MM.1S (cell line): ENCODE measurements around the gene LOC128125822.

ENCODE experiments used
- DNase-seq: peaks from one replicate; pipeline ENCODE4 v3.0.0-alpha.2; 2015
- H2AFZ ChIP-seq: fragments of 300-600 bp; sonication (generic); 2 replicates; pipeline ENCODE4 v1.6.0; 2016; ENCODE audit warnings: antibody characterized with exemption, low read length
- H3F3A ChIP-seq: fragments of 300-600 bp; sonication (generic); 2 replicates; pipeline ENCODE4 v1.6.1; 2016; ENCODE audit warnings: mild to moderate bottlenecking, antibody characterized with exemption, low read length, moderate library complexity, mixed read lengths; ENCODE audit not compliant: insufficient read depth
- H3K27ac ChIP-seq: fragments of 300-600 bp; sonication (generic); 2 replicates; pipeline ENCODE4 v1.5.1; 2016; ENCODE audit warnings: mild to moderate bottlenecking, low read length
- H3K27me3 ChIP-seq: fragments of 300-600 bp; sonication (generic); replicated peaks from 2 replicates; pipeline ENCODE4 v1.6.0; 2016; ENCODE audit warnings: low read length; ENCODE audit not compliant: insufficient read depth
- H3K36me3 ChIP-seq: fragments of 300-600 bp; sonication (generic); replicated peaks from 2 replicates; pipeline ENCODE4 v1.6.1; 2016; ENCODE audit warnings: mild to moderate bottlenecking, low read length, mixed read lengths; ENCODE audit not compliant: insufficient read depth
- H3K4me1 ChIP-seq: fragments of 300-600 bp; sonication (generic); 2 replicates; pipeline ENCODE4 v1.6.1; 2016; ENCODE audit warnings: low read length, mixed read lengths
- H3K4me2 ChIP-seq: fragments of 300-600 bp; sonication (generic); 2 replicates; pipeline ENCODE4 v1.6.0; 2016; ENCODE audit warnings: low read depth, low read length
- H3K4me3 ChIP-seq: fragments of 300-600 bp; sonication (generic); 2 replicates; pipeline ENCODE4 v1.5.1; 2016; ENCODE audit warnings: low read length, mixed read lengths
- H3K79me2 ChIP-seq: fragments of 300-600 bp; sonication (generic); 2 replicates; pipeline ENCODE4 v1.6.1; 2016; ENCODE audit warnings: mixed run types, low read length, mixed read lengths
- H3K9ac ChIP-seq: fragments of 300-600 bp; sonication (generic); 2 replicates; pipeline ENCODE4 v1.6.1; 2016; ENCODE audit warnings: low read length, mixed read lengths
- H3K9me2 ChIP-seq: fragments of 300-600 bp; sonication (generic); replicated peaks from 2 replicates; pipeline ENCODE4 v1.6.1; 2016; ENCODE audit warnings: mild to moderate bottlenecking, low read length, mixed read lengths; ENCODE audit not compliant: insufficient read depth
- H3K9me3 ChIP-seq: fragments of 300-600 bp; sonication (generic); replicated peaks from 2 replicates; pipeline ENCODE4 v1.6.1; 2016; ENCODE audit warnings: mild to moderate bottlenecking, low read length, mixed read lengths; ENCODE audit not compliant: insufficient read depth
- H4K20me1 ChIP-seq: fragments of 300-600 bp; sonication (generic); 2 replicates; pipeline ENCODE4 v1.6.1; 2016; ENCODE audit warnings: mild to moderate bottlenecking, low read length, moderate library complexity, mixed read lengths; ENCODE audit not compliant: insufficient read depth
- CTCF ChIP-seq: fragments of 300-600 bp; sonication (generic); IDR thresholded peaks from 2 replicates; pipeline ENCODE4 v1.5.1; 2016; ENCODE audit warnings: antibody characterized with exemption, low read length, mixed read lengths
- EZH2 ChIP-seq: fragments of 300-600 bp; sonication (generic); optimal IDR thresholded peaks from 2 replicates; pipeline ENCODE3; 2017; ENCODE audit warnings: low read depth, mild to moderate bottlenecking, antibody characterized with exemption, low read length, mixed read lengths
- EZH2phosphoT487 ChIP-seq: fragments of 300-600 bp; sonication (generic); IDR thresholded peaks from 2 replicates; pipeline ENCODE4 v1.6.1; 2018; ENCODE audit warnings: antibody characterized with exemption, low read length

The LOC128125822 gene

GRCh38 chr6:63526931-63527330 lies 45.3 kb upstream of the LOC128125822 start:
- H3K4me2 ChIP-seq = no peak overlapping the region
- TF ChIP-seq EZH2phosphoT487 (no peak), EZH2 (no peak), CTCF (no peak)
- H4K20me1 ChIP-seq = no peaks in the 10 kb centered on the region
- no peak overlapping the region for H3K27ac ChIP-seq
- H3K79me2 ChIP-seq = no peaks in the 10 kb centered on the region
- no peak overlapping the region for H3K9ac ChIP-seq
- no peaks in the 10 kb centered on the region for H3K9me3 ChIP-seq
- no peaks in the 10 kb centered on the region for H3K4me1 ChIP-seq
- no peak overlapping the region for H2AFZ ChIP-seq
- no peaks in the 10 kb centered on the region for H3F3A ChIP-seq
- no peaks in the 10 kb centered on the region for H3K9me2 ChIP-seq
- no peak overlapping the region for H3K4me3 ChIP-seq
- no peak for DNase-seq
- no peaks in the 10 kb centered on the region for H3K36me3 ChIP-seq
- H3K27me3 ChIP-seq = no peaks in the 10 kb centered on the region

GRCh38 chr6:63527658-63528514 lies 44.4 kb upstream of the LOC128125822 start:
- no peaks in the 10 kb centered on the region for H3K4me1 ChIP-seq
- no peak for DNase-seq
- H3K27ac ChIP-seq = no peak overlapping the region
- H3K4me3 ChIP-seq = no peak overlapping the region
- TF ChIP-seq EZH2phosphoT487 = no peak
- no peak for TF ChIP-seq EZH2
- no peak for TF ChIP-seq CTCF
- H3F3A ChIP-seq = no peaks in the 10 kb centered on the region
- no peaks in the 10 kb centered on the region for H3K9me3 ChIP-seq
- H3K27me3 ChIP-seq = no peaks in the 10 kb centered on the region
- no peaks in the 10 kb centered on the region for H3K36me3 ChIP-seq
- H3K4me2 ChIP-seq = no peak overlapping the region
- H3K79me2 ChIP-seq = no peaks in the 10 kb centered on the region
- H2AFZ ChIP-seq = no peak overlapping the region
- H3K9ac ChIP-seq = no peak overlapping the region
- H4K20me1 ChIP-seq = no peaks in the 10 kb centered on the region
- H3K9me2 ChIP-seq = no peaks in the 10 kb centered on the region

- H3K79me2 ChIP-seq = no peaks in the 10 kb centered on the region
- H3K9me3 ChIP-seq = no peaks in the 10 kb centered on the region
- no peaks in the 10 kb centered on the region for H4K20me1 ChIP-seq
- no peak overlapping the region for H3K9ac ChIP-seq
- no peaks in the 10 kb centered on the region for H3F3A ChIP-seq
- no peak for TF ChIP-seq EZH2phosphoT487
- H3K27ac ChIP-seq = no peak overlapping the region
- no peaks in the 10 kb centered on the region for H3K4me1 ChIP-seq
- H3K36me3 ChIP-seq = no peaks in the 10 kb centered on the region
- H2AFZ ChIP-seq = no peak overlapping the region
- H3K4me3 ChIP-seq = no peak overlapping the region
- H3K4me2 ChIP-seq = no peak overlapping the region
- no peak for DNase-seq
- no peaks in the 10 kb centered on the region for H3K9me2 ChIP-seq
- H3K27me3 ChIP-seq = no peaks in the 10 kb centered on the region
Measured at GRCh38 chr6:63529498-63529897, 42.8 kb upstream of the LOC128125822 start.

GRCh38 chr6:63530182-63530581 lies 42.1 kb upstream of the LOC128125822 start:
- Histone ChIP-seq H3F3A (no peaks in the 10 kb centered on the region), H3K27ac (no peak overlapping the region), H2AFZ (no peak overlapping the region), H3K9me3 (no peaks in the 10 kb centered on the region), H3K4me2 (no peak overlapping the region), H3K4me1 (no peaks in the 10 kb centered on the region), H3K79me2 (no peaks in the 10 kb centered on the region), H3K36me3 (no peaks in the 10 kb centered on the region), H3K9me2 (no peaks in the 10 kb centered on the region), H3K4me3 (no peak overlapping the region), H3K9ac (no peak overlapping the region), H4K20me1 (no peaks in the 10 kb centered on the region), H3K27me3 (no peaks in the 10 kb centered on the region)
- no peak for TF ChIP-seq CTCF
- no peak for TF ChIP-seq EZH2
- no peak for TF ChIP-seq EZH2phosphoT487
- no peak for DNase-seq
